OCI-LY3 (cell line): Measurements from ENCODE around the gene MAZ.

Experiments used
- CTCF ChIP-seq: fragments of 200-600, 300-600 bp; sonication (generic); IDR thresholded peaks from 2 replicates; pipeline ENCODE4 v1.5.1; 2014; ENCODE audit warnings: antibody characterized with exemption, low read length, low read depth
- EZH2phosphoT487 ChIP-seq: fragments of 200-600 bp; shearing (Covaris generic); IDR thresholded peaks from 2 replicates; pipeline ENCODE4 v1.6.1; 2018; ENCODE audit warnings: antibody characterized with exemption, mixed run types, low read depth

GRCh38 chr16:29814592-29814991, 8.3 kb downstream of the MAZ start:
- TF ChIP-seq CTCF (no peak), EZH2phosphoT487 (no peak)
